Fibroblast of skin of right quadriceps (primary cell): ENCODE measurements around the gene DTD2.
A peak's percentile ranks its signal among the peaks of the same experiment; 100 is the strongest.
"Not testable (repeated sequence)": the region's sequence is repeated elsewhere in the genome, so short reads cannot be mapped to it uniquely, and the experiment has no call there.

Experiments used
- DNase-seq: peaks from one replicate; pipeline ENCODE4 v3.0.0-alpha.2; 2013

DTD2 gene

DNA sequence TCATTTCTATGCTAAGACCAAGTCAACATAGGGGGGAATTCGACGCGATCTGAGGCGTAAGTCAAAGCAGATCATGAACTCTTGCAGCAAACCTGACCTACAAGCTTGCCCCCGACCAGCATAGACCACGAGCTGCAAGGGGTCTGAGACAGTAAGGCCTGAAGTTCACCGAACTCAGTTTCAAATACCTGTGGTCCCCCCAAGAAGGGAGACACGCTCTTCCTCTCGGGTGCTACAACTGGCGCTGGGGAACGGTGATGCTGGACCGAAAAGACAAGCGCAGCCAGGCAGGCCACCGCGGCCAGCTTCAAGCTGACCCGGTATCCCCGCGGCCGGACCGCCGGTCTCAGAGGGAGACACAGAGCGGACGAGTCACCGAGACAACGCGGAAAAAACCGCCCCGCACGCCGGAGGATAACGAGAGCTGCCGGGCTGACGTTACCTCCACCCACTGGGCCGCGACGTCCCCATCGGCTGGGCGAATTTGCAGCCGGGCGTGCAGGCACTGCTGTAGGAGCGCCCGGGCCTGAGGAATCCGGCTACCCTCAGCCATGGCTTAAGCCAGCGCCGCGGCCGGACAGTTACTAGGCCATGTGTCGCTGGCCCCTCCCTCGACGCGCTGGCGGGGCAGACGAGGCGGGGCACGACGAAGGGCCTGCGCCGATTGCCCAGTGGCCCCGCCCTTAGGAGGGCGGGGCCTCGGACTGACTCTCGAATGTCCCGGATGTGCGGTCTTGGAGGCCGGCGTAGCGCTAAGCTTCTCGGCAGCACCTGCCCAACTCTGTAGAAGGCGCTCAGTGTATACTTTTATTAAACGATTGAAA lies at the start of gene DTD2:
TSS of gene DTD2 (minus strand) at position 666 of the 824 bp plus-strand sequence. CDS start at position 553, 113 bp downstream.
- peak; percentile 93 for DNase-seq

DNA sequence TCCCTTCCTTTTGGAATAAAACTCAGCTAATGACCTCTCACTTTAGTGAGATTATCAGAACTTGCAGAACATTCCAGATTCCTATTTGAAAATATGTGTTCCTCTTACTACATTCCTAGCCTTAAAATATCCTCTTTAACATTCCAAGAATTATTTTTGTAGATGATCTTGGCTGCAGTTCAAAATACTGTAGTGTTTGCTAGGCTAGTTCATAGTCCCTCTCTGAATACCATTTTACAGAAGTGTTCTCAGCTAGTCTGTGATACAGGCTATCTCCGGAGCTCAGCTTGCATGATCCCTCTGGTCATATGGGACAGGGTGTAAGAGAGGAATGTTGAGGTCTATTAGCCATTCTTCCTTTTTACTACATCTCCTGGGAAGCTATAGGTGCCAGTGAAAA lies 48.1 kb upstream of the DTD2 start:
- peak; percentile 82 for DNase-seq

DNA sequence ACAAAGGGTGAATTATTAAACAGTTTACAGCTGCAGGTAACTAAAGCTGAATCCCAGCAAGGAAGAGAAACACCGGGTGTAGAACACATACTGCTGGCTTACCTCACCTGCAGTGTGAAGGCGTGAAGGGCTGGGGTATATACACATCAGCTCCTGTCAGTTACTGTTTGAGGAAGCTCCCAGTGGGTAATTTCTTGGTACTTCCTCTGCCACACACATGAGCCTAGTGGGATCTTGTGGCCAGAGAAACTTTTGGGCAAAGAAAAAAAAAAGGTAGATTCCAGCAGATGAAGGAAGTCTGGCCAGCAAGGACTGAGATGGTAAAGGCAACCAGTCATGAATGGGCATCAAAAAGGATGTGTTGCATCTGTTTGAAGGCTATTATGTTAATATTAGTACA lies 44.6 kb upstream of the DTD2 start:
- DNase-seq: no peak

DNA sequence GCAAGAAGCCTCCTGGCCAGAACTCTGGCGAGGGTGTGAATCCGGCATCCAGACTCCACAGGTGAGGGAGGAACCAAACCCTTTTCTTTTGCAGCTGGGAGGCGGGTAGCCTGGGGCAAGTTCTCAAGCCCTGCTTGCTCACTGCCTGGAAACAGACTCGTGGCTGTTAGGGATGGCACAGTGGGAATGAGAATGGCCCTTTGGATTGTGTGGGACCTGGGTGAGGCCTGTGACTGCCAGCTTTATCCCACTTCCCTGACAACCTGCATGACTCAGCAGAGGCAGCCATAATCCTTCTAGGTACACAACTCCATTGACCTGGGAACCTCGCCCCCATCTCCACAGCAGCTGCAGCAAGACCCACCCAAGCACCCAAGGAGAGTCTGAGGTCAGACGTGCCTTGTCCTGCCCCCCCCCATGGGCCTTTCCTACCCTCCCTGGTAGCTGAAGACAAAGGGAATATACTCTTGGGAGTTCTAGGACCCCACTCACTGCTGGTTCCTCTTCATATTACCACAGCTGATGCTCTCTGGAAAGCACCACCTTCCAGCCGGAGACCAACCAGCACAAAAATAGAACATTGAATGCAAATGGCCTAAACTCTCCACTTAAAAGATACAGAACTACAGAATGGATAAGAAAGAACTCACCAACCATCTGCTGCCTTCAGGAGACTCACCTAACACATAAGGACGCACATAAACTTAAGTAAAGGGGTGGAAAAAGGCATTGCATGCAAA lies 35.6 kb upstream of the DTD2 start:
- no peak for DNase-seq

DNA sequence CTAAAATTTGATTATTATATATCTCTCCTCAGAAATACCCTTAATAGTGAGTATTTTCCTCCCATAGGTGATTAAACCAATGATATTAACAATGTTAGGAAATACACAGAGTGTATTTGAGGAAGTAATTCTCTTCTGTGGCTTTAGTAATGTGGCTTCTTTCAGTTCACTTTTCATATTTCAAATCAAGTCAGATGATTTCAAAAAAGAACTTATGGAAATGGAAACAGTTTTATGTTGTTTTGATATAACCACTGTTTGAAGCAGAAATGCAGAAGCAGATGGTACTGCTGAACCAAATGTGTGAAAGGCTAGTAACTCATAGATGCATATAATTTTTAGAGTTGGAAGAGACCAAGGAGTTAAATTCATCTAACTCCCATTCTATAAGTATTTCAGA lies 32.4 kb upstream of the DTD2 start:
- no peak for DNase-seq

DNA sequence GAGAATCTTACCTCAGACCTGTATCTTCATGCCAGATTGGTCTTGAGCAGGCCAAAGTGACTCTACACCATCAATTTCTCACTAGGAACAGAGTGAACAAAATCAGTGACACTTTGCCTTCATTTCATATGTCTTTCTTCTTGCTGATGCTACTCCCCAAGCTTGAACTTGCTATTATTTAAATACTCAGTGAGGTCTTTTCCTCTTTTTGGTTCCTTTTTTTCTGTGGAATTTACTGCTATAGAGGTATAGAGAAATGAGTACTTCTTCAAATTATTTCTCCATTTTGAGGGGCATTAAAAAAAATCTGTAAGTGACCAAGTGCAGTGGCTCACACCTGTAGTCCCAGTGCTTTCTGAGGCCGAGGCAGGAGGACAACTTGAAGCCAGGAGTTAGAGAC lies 30.6 kb upstream of the DTD2 start, which contains the start of gene GPR33:
TSS of gene GPR33 (minus strand) at position 154 of the 400 bp plus-strand sequence. CDS start 4,074 bp downstream, outside the sequence.
- no peak for DNase-seq

DNA sequence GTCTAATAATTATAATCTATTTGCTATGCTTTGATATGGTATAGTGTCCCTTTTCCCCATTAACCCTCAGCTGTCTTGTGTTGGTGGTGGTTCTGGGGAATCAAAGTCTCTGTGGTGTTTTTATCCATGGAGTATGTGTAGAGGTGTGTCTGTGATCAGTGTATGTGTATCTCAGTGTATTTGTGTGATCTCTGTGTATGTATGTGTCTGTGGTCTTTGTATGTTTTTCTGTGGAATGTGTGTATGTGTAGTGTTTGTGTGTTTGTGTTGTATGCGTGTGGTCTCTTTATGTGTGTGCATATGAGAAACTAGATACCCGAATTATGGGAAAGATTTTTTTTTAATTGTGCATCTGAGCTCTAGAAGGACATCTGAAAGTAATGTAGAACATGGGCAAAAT lies 29.5 kb upstream of the DTD2 start:
- DNase-seq: no peak

DNA sequence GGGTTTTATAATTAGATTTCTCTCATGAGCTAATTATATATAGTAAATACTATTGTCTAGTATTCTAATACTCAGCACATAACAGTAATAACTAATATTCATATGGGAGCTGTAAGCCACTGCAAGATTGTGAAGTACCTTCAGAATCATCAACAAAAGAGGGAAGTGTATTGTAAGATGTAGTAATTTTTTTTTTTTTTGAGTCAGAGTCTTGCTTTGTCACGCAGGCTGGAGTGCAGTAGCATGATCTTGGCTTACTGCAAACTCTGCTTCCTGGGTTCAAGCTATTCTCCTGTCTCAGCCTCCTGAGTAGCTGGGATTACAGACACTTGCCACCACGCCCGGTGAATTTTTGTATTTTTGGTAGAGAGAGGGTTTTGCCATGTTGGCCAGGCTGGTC lies 27.4 kb upstream of the DTD2 start:
- no peak for DNase-seq

DNA sequence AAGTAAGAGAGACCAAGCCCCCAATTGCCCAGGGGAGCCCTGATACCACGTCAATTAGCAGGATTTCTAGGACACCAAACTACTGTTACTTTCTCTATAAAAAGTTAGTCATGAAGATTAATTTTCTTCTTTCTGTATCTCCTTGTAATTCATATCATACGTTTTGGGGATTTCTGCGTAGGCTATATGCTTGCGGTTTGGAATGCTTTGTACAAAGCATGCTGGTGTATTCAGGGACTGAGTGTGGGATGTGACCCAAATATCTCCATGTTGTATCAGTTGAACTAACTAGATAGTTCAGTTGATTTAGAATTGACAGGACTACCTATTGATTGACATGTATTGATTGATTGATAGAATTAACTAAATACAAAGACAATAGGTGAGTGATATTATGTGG lies 22.9 kb upstream of the DTD2 start:
- DNase-seq: peak; percentile 20

DNA sequence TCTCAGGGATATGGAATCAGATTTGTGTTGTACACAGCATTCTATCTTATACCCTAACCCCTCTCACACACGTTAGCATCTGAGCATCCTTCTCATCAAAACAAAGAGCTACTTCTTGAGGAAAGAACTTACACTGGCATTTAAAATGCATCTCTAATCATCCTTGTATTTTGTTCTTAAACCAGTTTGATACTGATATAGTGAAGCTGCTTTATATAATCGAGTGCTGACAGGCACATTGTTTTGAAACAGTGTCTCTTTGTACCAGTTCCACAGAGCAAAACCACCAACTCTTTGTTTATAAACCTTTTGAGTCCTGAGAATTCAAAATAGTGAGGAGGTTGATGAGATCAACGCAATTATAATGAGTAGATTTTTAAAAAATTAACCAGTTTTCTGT lies 21.7 kb upstream of the DTD2 start:
- no peak for DNase-seq

DNA sequence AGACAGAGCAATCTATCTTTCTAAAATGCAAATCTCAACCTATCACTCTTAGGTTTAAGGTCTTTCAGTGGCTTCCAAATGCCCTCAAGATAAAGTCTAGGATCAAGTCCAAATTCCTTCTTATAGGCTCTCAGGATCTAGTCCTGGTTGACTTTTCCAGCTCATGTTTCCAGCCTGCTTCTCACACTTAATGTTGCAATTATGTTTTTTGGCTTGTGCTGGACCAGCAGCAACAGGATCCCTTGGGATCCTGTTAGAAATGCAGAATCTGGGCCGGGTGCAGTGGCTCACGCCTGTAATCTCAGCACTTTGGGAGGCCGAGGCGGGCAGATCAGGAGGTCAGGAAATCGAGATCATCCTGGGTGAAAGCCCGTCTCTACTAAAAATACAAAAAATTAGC lies 19.9 kb upstream of the DTD2 start:
- no peak for DNase-seq

DNA sequence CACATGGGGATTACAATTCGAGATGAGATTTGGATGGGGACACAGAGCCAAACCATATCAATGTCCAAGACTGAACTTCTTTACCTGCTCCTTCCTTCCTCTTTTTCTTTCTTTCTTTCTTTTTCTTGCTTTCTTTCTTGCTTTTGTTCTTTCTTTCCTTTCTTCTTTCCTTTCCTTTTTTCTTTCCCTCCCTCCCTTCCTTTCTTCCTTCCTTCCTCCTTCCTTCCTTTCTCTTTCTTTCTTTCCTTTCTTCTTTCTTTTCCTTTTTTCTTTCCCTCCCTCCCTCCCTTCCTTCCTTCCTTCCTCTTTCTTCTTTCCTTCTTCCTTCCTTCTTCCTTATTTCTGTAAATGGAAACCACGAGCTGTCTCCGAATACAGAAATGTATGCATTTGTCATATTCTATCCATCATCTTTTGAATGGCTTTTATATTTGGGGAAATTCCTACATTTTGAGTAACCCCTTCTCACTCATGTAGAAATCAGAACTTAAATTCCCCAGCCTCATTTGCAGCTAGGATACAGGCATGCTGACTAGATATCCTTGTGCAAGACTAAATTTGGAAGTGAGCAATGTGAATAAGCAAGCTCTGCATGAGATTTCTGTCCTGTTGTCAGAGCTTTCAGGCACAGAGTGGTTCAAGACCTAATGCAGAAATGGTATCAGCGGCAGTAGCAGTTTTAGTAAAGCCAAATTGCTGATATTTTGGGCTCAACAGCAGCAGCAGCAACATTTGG lies 19.0 kb upstream of the DTD2 start:
- no peak for DNase-seq

DNA sequence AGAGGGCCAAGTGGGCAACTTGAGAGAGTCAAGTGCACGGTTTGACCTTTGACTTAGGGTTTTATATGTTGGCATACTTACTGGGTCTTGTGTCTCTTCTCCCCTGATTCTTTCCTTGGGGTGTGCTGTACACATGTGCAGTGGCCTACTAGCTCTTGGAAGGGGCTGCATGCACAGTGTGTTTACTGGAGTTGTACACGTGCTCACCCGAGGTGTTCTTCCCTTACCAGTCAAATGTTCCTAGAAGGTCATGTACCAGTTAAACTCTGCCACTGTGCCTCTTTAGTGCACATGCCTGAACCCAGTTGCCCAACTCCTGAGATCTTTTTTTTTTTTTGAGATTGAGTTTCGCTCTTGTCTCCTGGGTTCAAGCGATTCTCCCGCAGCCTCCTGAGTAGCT lies 9.2 kb upstream of the DTD2 start:
- DNase-seq: no peak

DNA sequence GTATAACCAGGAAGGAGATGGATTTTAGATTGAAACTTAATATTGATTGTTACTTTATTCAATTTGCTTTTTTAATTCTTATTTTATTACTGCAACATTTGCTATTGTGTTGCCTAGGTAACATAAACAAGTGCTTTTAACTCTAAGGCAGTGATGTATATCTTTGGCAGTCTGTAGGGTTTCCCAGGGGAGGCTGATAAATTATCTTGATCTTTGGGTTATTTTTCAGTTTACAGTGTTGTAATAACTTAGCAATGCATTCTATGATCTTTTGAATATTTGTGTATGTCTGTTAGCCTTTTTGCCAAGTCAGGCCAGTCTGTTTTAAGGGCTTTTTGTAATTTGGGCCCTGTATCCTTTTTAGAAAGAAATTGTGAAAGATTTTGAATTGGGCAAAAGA lies 7.8 kb upstream of the DTD2 start:
- peak; percentile 66 for DNase-seq

DNA sequence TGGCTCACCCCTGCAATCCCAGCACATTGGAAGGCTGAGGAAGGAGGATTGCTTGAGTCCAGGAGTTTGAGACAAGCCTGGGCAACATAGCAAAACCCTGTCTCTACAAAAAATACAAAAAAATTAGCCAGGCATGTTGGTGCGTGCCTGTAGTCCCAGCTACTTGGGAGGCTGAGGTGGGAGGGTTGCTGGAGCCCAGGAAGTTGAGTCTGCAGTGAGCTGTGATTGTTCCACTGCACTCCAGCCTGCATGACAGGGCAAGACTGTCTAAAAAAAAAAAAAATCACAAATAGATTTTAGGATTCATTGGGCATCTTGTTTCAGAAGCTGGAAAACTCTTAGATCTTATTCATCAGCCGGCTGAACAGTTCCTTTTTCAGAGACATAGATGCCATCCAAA lies 5.1 kb upstream of the DTD2 start:
- not testable (repeated sequence) for DNase-seq

DNA sequence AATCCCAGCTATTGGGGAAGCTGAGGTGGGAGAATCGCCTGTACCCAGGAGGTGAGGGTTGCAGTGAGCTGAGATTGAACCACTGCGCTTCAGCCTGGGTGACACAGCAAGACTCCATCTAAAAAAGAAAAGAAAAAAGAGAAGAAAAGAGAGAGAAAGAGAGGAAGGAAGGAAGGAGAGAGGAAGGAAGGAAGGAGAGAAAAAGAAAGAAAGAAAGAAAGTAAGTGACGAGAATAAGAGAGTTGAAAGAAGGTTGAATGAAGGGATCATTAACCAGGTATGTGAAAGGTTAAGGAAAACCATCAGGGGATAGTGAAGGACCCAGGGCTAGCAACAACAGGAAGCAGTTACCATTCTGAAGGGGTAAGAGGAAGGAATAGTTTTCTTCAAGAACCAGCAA lies 4.2 kb upstream of the DTD2 start:
- no peak for DNase-seq

DNA sequence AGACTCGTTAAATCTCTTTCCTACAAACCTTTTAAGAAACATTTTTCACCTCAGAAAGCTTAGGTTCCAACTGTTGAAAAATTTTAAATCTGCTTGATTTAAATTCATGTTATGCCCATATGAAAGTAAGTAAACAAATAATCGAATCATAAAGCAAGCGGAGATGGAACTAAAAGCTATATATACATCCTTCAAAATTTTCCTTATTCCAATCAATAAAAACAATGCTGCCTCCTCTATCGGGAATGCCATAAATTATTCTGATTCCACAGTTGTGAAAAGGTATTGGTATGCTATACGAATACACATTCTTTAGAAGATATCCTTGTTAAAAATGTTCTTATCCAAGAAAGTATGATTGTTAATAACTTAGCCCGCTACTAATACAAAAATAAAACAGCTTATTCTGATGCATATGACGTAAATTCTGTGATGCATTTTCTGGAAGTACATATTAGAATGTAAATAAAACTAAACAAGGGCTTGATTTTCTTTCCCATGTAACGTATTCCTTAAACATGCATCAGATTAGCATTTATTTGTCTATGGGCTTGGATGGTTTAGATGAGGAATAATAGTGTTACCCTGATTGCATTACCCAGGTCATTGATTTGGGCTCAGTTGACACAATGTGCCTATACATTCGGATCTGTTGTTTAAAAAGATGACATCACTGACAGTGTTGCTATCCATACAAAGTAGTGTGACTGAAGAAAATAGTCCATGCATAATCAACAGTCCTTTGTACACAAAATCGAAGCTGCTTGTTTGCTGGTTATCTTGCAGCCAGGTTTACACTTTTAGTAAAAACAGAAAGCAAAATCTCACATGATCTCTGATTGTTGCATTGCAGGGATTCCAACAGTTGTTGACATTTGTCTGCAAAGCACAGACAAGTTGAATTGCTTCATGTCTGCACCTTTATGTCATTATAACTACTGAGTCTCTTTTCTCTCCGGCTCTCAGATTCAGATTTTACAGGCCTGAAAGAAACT lies 656 bp upstream of the DTD2 start:
- DNase-seq: no peak

DNA sequence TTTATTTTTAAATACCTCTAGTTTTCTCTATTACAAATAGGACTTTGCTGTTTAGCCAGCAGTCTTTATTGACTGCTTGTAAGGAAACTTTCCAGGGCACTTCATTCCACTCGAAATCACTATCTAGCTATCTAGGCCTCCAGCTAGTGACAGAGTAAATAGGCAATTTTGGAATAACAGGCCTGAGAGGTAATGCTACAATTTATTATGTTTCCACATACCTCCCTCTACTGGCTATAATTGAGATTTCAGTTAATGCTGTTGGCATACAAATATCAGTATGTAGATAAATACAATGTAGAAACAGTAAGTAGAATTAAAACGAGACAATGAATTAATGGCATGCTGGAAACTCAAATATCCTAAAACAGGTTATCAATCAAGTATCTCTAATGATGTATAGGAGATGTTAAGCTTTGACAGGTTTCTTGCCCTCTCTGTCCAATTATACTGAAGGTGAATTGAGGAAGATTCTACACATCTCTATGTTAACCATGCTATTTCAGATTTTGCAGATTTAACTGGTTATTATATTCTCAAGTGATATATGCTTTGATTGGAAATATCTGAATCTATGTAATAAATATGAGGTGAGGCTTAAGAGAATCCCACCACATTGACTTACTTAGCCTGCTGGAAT lies 7.2 kb downstream of the DTD2 start:
- DNase-seq: peak; percentile 39

DNA sequence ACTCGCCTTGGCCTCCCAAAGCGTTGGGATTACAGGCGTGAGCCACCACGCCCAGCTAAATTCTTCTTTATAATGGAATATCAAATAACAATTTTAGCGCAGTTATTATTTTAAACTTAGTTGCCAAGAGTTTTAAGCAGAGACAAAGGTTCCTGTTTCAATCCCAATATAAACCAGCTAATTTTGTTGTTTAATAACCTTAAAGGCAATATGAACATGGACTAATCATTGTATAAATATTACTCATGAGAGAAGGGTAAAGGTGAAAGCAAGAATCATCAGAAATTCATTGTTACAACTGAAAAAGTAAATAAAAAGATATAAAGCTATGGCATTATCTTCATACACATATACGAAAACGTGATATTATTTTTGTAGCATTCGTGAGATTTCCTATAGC lies 8.2 kb downstream of the DTD2 start:
- DNase-seq: no peak

DNA sequence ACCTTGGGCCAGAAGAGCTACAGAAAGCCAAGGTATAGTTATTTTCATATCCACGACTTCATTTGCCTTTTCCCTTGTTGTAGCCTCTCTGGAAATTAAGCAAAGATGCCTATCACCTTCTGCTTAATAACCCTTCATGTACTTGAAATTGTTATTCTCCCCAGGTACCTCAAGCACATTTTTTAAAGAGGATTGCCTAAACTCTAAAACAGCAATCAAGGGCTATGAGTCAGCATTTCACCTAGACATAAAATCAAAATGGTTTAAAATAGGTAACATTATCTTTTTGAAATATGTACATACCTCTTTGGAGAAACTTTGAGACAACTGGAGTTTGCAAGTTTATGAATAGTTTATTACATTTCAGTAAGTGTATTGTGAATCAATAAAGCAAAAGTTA lies 11.6 kb downstream of the DTD2 start:
- DNase-seq: no peak

DNA sequence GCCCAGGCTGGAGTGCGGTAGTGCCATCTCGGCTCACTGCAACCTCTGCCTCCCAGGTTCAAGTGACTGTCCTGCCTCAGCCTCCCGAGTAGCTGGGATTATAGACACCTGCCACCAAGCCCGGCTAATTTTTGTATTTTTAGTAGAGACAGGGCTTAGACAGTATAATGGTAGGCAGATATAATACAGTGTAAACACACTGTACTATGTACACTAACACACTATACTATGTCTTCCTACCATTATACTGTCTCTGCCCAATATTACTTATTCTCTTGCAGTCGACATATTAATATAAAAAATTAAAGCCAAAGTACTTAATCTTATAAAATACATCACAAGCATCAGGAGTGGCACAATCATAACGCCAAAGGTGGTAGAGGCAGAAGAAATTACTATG lies 15.0 kb downstream of the DTD2 start:
- no peak for DNase-seq
